ENCODE measurements around the gene TEAD4.

TEAD4 gene

GRCh38 chr12:2961705-2962104 lies 2.5 kb downstream of the TEAD4 start:
- Histone ChIP-seq H3K36me3 (ENCODE audit: control insufficient read depth, insufficient read depth, low read length) (no peaks in the 10 kb centered on the region), H3K27me3 (replicated peaks; ENCODE audit: control insufficient read depth, insufficient read depth, low read length) (peaks cover 3% of the 10 kb centered on the region; the same call in 1 of the 2 replicates), H3K4me3 (replicated peaks; ENCODE audit: low read depth, low read length) (no peak overlapping the region)
- TF ChIP-seq, protein P1, sequence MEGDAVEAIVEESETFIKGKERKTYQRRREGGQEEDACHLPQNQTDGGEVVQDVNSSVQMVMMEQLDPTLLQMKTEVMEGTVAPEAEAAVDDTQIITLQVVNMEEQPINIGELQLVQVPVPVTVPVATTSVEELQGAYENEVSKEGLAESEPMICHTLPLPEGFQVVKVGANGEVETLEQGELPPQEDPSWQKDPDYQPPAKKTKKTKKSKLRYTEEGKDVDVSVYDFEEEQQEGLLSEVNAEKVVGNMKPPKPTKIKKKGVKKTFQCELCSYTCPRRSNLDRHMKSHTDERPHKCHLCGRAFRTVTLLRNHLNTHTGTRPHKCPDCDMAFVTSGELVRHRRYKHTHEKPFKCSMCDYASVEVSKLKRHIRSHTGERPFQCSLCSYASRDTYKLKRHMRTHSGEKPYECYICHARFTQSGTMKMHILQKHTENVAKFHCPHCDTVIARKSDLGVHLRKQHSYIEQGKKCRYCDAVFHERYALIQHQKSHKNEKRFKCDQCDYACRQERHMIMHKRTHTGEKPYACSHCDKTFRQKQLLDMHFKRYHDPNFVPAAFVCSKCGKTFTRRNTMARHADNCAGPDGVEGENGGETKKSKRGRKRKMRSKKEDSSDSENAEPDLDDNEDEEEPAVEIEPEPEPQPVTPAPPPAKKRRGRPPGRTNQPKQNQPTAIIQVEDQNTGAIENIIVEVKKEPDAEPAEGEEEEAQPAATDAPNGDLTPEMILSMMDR (IDR thresholded peaks at IDR 0.05; ENCODE audit: insufficient read depth, low read length, poor library complexity, severe bottlenecking) = no peak
- no peak for DNase-seq (ENCODE audit: extremely low read depth, insufficient read length)

DNA sequence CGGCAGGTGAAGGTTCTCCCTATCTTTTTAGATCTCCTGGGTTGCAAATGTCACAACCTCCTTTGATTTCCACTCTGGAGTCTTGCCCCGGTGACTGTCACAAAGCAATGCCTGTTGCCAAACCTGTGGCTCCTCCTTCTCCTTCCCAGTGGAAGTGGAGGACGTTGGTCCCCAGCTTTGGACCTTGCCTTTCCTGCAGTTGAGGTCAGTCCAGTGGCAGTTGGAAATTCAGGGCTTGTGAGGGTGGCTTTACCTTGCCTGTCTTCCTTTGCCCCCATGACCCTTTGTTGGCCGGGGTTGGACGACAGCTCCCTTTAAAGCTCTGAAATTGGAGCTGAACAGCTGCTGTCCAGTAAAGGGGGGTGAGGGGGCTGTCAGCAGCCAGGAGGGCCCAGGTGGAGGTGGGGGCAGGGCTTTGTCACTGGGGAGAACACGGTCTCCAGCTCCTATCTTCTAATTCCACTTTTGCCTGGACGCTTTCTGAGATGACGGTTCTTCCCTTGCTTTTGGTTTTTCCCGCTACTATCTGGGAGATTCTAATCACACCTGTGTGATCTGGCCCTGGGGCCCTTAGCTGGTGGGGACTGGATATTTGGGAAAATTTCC lies 4.1 kb downstream of the TEAD4 start:
- no peaks in the 10 kb centered on the region for H3K36me3 ChIP-seq (ENCODE audit: control insufficient read depth, insufficient read depth, low read length)

GRCh38 chr12:2963760-2964292 lies 4.6 kb downstream of the TEAD4 start:
- Histone ChIP-seq H3K27me3 (replicated peaks; ENCODE audit: control insufficient read depth, insufficient read depth, low read length) (peaks cover 3% of the 10 kb centered on the region; the same call in 1 of the 2 replicates), H3K4me3 (replicated peaks; ENCODE audit: low read depth, low read length) (no peak overlapping the region), H3K36me3 (ENCODE audit: control insufficient read depth, insufficient read depth, low read length) (no peaks in the 10 kb centered on the region)
- no peak for DNase-seq (ENCODE audit: extremely low read depth, insufficient read length)
- TF ChIP-seq, protein P1 (IDR thresholded peaks at IDR 0.05; ENCODE audit: insufficient read depth, low read length, poor library complexity, severe bottlenecking) = no peak

More for the DNA sequence above, 4.1 kb downstream of the TEAD4 start:
- DNase-seq (ENCODE audit: extremely low read depth, insufficient read length) = no peak
- TF ChIP-seq, protein P1 (IDR thresholded peaks at IDR 0.05; ENCODE audit: insufficient read depth, low read length, poor library complexity, severe bottlenecking) = no peak
- no peak overlapping the region for H3K4me3 ChIP-seq (replicated peaks; ENCODE audit: low read depth, low read length)
- peaks cover 3% of the 10 kb centered on the region; the same call in 1 of the 2 replicates for H3K27me3 ChIP-seq (replicated peaks; ENCODE audit: control insufficient read depth, insufficient read depth, low read length)

- TF ChIP-seq, protein P1 (IDR thresholded peaks at IDR 0.05; ENCODE audit: insufficient read depth, low read length, poor library complexity, severe bottlenecking) = no peak
- no peaks in the 10 kb centered on the region for H3K36me3 ChIP-seq (ENCODE audit: control insufficient read depth, insufficient read depth, low read length)
- no peak for DNase-seq (ENCODE audit: extremely low read depth, insufficient read length)
- no peaks in the 10 kb centered on the region for H3K27me3 ChIP-seq (replicated peaks; ENCODE audit: control insufficient read depth, insufficient read depth, low read length)
- no peak overlapping the region for H3K4me3 ChIP-seq (replicated peaks; ENCODE audit: low read depth, low read length)
These were observed 8.5 kb downstream of the TEAD4 start for GRCh38 chr12:2967651-2968050.

DNA sequence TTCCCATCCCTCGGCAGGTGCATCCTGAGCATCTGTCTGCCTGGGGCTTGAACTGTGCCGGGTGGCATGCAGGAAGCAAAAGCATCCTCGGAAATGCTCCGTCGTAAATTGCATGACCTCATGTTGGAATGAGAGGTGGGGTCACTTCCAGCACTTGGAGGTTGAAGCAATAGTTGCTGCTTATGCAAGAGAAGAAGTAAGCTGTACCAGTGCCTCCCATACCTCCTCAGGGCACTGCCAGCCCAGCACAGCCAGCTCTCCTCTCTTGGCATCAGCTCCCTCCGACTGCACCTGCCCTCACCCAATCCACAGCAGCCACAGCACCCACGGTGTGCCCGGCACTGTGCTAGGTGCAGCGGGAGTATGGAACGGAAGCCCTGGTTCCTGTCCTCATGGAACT lies 11.5 kb downstream of the TEAD4 start:
- Histone ChIP-seq H3K27me3 (replicated peaks; ENCODE audit: control insufficient read depth, insufficient read depth, low read length) (no peaks in the 10 kb centered on the region), H3K36me3 (ENCODE audit: control insufficient read depth, insufficient read depth, low read length) (no peaks in the 10 kb centered on the region), H3K4me3 (replicated peaks; ENCODE audit: low read depth, low read length) (no peak overlapping the region)
- TF ChIP-seq, protein P1 (IDR thresholded peaks at IDR 0.05; ENCODE audit: insufficient read depth, low read length, poor library complexity, severe bottlenecking) = no peak
- no peak for DNase-seq (ENCODE audit: extremely low read depth, insufficient read length)

All from GM06990 (cell line).